Psoas muscle (tissue), 8 donors: ENCODE results near the gene ZNF281. TPM values are rescaled to one million over a fixed set of nuclear protein-coding genes. Genes with fewer than 3 reads are reported as not detected.

Experiments
- ATAC-seq, 4 donors: fragments of 200-7000 bp; cut with Tn5 transposase; one replicate each; pipeline ENCODE4 v1.9.1; 2020; ENCODE audit warnings: moderate library complexity in 3 of 4, mild to moderate bottlenecking in 2 of 4
- DNase-seq, 2 donors: peaks; one replicate each; pipeline ENCODE4 v3.0.0-alpha.2; 2020
- H3K27ac ChIP-seq: fragments of 200-600 bp; one replicate; pipeline ENCODE4 v1.8.0; 2022
- H3K27me3 ChIP-seq, 3 donors: fragments of 200-600 bp in 1 of 3; one replicate each; pipeline versions ENCODE4 v1.6.1 to v1.8.0; 2013 to 2022; ENCODE audit warnings: low read length in 2 of 3, mild to moderate bottlenecking in 2 of 3, moderate library complexity in 1 of 3; ENCODE audit not compliant: insufficient read depth in 3 of 3
- H3K36me3 ChIP-seq, 2 donors: fragments of 200-600 bp in 1 of 2; one replicate each; pipeline versions ENCODE4 v1.6.1 to v1.8.0; 2013 to 2022; ENCODE audit warnings: low read depth in 1 of 2, mild to moderate bottlenecking in 1 of 2, moderate library complexity in 1 of 2; ENCODE audit not compliant: insufficient read depth in 1 of 2
- H3K4me1 ChIP-seq: fragments of 200-600 bp; one replicate; pipeline ENCODE4 v1.8.0; 2022
- H3K4me3 ChIP-seq: fragments of 200-600 bp; one replicate; pipeline ENCODE4 v1.8.0; 2022; ENCODE audit warnings: mild to moderate bottlenecking
- H3K9me3 ChIP-seq: fragments of 200-600 bp; one replicate; pipeline ENCODE4 v1.8.0; 2022
- CTCF ChIP-seq: fragments of 200-600 bp; IDR thresholded peaks from one replicate; pipeline ENCODE4 v1.8.0; 2022; ENCODE audit warnings: antibody characterized with exemption
- WGBS, 3 donors: extraction: QIAGEN DNeasy Blood & Tissue Kit; methylation state at CpG; one replicate each; pipeline versions ENCODE4 v1.1.6 to v1.1.7; 2013; 5-methylcytosine and 5-hydroxymethylcytosine counted together
- intact Hi-C, 2 donors: fragments of 100-400 bp; cut with DNase I; formaldehyde crosslinking; loops; one replicate each; pipeline versions ENCODE4 v1.11.0 to v1.14.2; 2022
- polyA plus RNA-seq, 3 donors: library from polyadenylated mRNA; stranded (reverse); fragments of 200-250 nt; gene quantifications; one replicate each; pipeline ENCODE4 v1.2.3, GENCODE V29; 2013
- total RNA-seq, 4 donors: library from RNA; stranded (reverse); fragmentation: NEBNext Ultra II Directional in 2 of 4; extraction: Animal tissue kit (Norgen Biotek cat#: 25700) in 2 of 4; gene quantifications; one replicate each; pipeline versions ENCODE4 v1.2.1 to v1.2.4, GENCODE V29; 2021 to 2023
- donor health status: healthy with polysubstance abuse.
- donor health status: DM: no; HTN: no; CAD: no; lungs with moderate emphysema.
- donor health status: Bipolar disorder and iron deficiency.
- donor health status: healthy.
- donor health status: DM: yes; HTN: yes; CAD: no.
- donor health status: DM: no; HTN: no; CAD: no.
- donor health status: DM: no; HTN: no; CAD: no.
- donor health status: DM: yes; HTN: yes; CAD: no.

Gene ZNF281
- total and polyA plus RNA-seq, 7 donors: 4.1 to 14.0 (median 10.4) TPM

GRCh38 chr1:200454425-200454824 is 44.6 kb upstream of the ZNF281 start:
- H3K4me3 ChIP-seq: no peak overlapping the region
- TF ChIP-seq CTCF: no peak
- WGBS, 3 donors: 68 to 92% (median 80%) methylated on average over 5 of the region's 5 CpGs
- H3K9me3 ChIP-seq: no peaks in the 10 kb centered on the region
- no peak for DNase-seq
- H3K27me3 ChIP-seq: no peaks in the 10 kb centered on the region
- intact Hi-C loops: no loop called here
- H3K27ac ChIP-seq: no peak overlapping the region
- no peak for ATAC-seq
- H3K36me3 ChIP-seq: no peaks in the 10 kb centered on the region
- H3K4me1 ChIP-seq: no peaks in the 10 kb centered on the region

- no peak for ATAC-seq
- TF ChIP-seq CTCF: no peak
- H3K27me3 ChIP-seq: no peaks in the 10 kb centered on the region
- no peaks in the 10 kb centered on the region for H3K36me3 ChIP-seq
- no peaks in the 10 kb centered on the region for H3K4me1 ChIP-seq
- no peak overlapping the region for H3K27ac ChIP-seq
- DNase-seq: no peak
- intact Hi-C loops: no loop called here
- H3K4me3 ChIP-seq: no peak overlapping the region
- 53 to 63% (median 63%) methylated on average over 3 of the region's 3 CpGs for WGBS, 3 donors
- H3K9me3 ChIP-seq: no peaks in the 10 kb centered on the region
These were observed 43.7 kb upstream of the ZNF281 start for GRCh38 chr1:200453553-200453905.

GRCh38 chr1:200452850-200453552 is 43.2 kb upstream of the ZNF281 start:
- intact Hi-C loops: no loop called here
- no peak for TF ChIP-seq CTCF
- DNase-seq (no peak), ATAC-seq (no peak)
- no peaks in the 10 kb centered on the region for H3K27me3 ChIP-seq
- no peak overlapping the region for H3K4me3 ChIP-seq
- H3K9me3 ChIP-seq: no peaks in the 10 kb centered on the region
- H3K27ac ChIP-seq: no peak overlapping the region
- no peaks in the 10 kb centered on the region for H3K4me1 ChIP-seq
- WGBS, 3 donors: 68 to 74% (median 71%) methylated on average over 8 of the region's 8 CpGs
- no peaks in the 10 kb centered on the region for H3K36me3 ChIP-seq

GRCh38 chr1:200448034-200448762 is 38.4 kb upstream of the ZNF281 start:
- DNase-seq: no peak
- Histone ChIP-seq H3K9me3 (no peaks in the 10 kb centered on the region), H3K27me3 (no peaks in the 10 kb centered on the region), H3K27ac (no peak overlapping the region), H3K36me3 (no peaks in the 10 kb centered on the region), H3K4me1 (no peaks in the 10 kb centered on the region), H3K4me3 (no peak overlapping the region)
- no peak for TF ChIP-seq CTCF
- ATAC-seq: no peak
- 69 to 73% (median 72%) methylated on average over 6 of the region's 6 CpGs for WGBS, 3 donors
- intact Hi-C loops: no loop called here
